ENCODE data around the gene ACSS3. TPM values are rescaled to one million over a fixed set of nuclear protein-coding genes. Genes with fewer than 3 reads are reported as not detected.

The ACSS3 gene
- total RNA-seq, 1 experiment from 2014 or later, result 19.3 TPM

GRCh38 chr12:81143057-81143456 lies 65.2 kb downstream of the ACSS3 start:
- Histone ChIP-seq H3K23me2 (ENCODE audit: insufficient read length, low read depth, low read length, poor library complexity, severe bottlenecking) (no peaks in the 10 kb centered on the region), H3K9me3 (ENCODE audit: control insufficient read depth, low read depth, low read length) (no peaks in the 10 kb centered on the region), H3K79me2 (ENCODE audit: insufficient read depth, low read length) (no peaks in the 10 kb centered on the region), H4K8ac (replicated peaks; ENCODE audit: insufficient read length, low read depth, low read length) (no peak overlapping the region), H3K14ac (ENCODE audit: insufficient read depth, low read length) (no peak overlapping the region), H4K91ac (ENCODE audit: insufficient read length, low read depth, low read length) (no peak overlapping the region), H3K9ac (ENCODE audit: extremely low read depth, insufficient read length, low read length) (no peak overlapping the region), H3K4me1 (ENCODE audit: insufficient read depth, low read length) (no peaks in the 10 kb centered on the region), H3T11ph (ENCODE audit: low read length) (no peak overlapping the region), H2AFZ (ENCODE audit: low read length) (no peak overlapping the region), H2BK15ac (ENCODE audit: low read depth, low read length) (no peak overlapping the region), H3K4me2 (ENCODE audit: insufficient read depth, insufficient read length, low read length) (no peak overlapping the region), H4K5ac (ENCODE audit: insufficient read length, low read depth, low read length) (no peak overlapping the region), H2BK20ac (ENCODE audit: low read depth, low read length, poor library complexity, severe bottlenecking) (no peak overlapping the region), H2AK5ac (ENCODE audit: insufficient read length, low read length) (no peak overlapping the region), H2BK5ac (ENCODE audit: insufficient read length, low read length) (no peak overlapping the region), H3K27me3 (ENCODE audit: insufficient read depth, low read length) (no peaks in the 10 kb centered on the region), H3K23ac (ENCODE audit: insufficient read length, low read depth, low read length) (no peak overlapping the region), H4K20me1 (ENCODE audit: control insufficient read depth, insufficient read depth, insufficient read length) (no peaks in the 10 kb centered on the region), H2BK12ac (ENCODE audit: insufficient read length, low read depth, low read length) (no peak overlapping the region), H3K4ac (ENCODE audit: low read depth, low read length) (no peak overlapping the region), H3K27ac (ENCODE audit: insufficient read length, low read depth, low read length) (no peak overlapping the region), H3K18ac (ENCODE audit: insufficient read length, low read depth, low read length) (no peak overlapping the region), H3K56ac (ENCODE audit: insufficient read length, low read depth, low read length) (no peak overlapping the region), H2BK120ac (ENCODE audit: low read depth, low read length, poor library complexity, severe bottlenecking) (no peak overlapping the region), H3K79me1 (ENCODE audit: insufficient read depth, low read depth, low read length, poor library complexity, severe bottlenecking) (no peaks in the 10 kb centered on the region)
- no peaks in the 10 kb centered on the region for H3K9me3 Mint-ChIP-seq
- no peak overlapping the region for H3K4me3 Mint-ChIP-seq
- no peak for TF ChIP-seq CTCF (conservative IDR thresholded peaks at IDR 0.05)
- H3K27ac Mint-ChIP-seq, result no peak overlapping the region; a peak in 1 of 7 replicates
- WGBS (ENCODE audit: extremely low coverage, insufficient read length, low lambda C conversion rate), result no CpG with 5 or more reads among the region's 5 CpGs
- H3K36me3 Mint-ChIP-seq (ENCODE audit: insufficient read depth in 1 of 3, low read depth in 3 of 3), result peaks cover 0 to 15% (median 8%) of the 10 kb centered on the region in 3 experiments; a peak in 4 of 7 replicates
- peaks cover 10 to 12% of the 10 kb centered on the region in 2 experiments for H3K4me1 Mint-ChIP-seq
- no peaks in the 10 kb centered on the region for H3K27me3 Mint-ChIP-seq (ENCODE audit: low read depth)
- DNase-seq, result no peak

Data from H9 (cell line).